CD8-positive, alpha-beta memory T cell (primary cell): ENCODE measurements around the gene OR2K2. TPM values are rescaled to one million over a fixed set of nuclear protein-coding genes. Genes with fewer than 3 reads are reported as not detected.
A peak's percentile ranks its signal among the peaks of the same experiment; 100 is the strongest.

Experiments used
- CTCF ChIA-PET: fragments of 350-600 bp; sonication (Branson Sonifier 250); formaldehyde crosslinking; loops from one replicate; lab custom pipeline; 2021; ENCODE audit warnings: antibody characterized with exemption; lab: Charles Lee
- POLR2A ChIA-PET: fragments of 350-600 bp; sonication (Branson Sonifier 250); formaldehyde crosslinking; loops from one replicate; lab custom pipeline; 2021; ENCODE audit warnings: antibody characterized with exemption; lab: Charles Lee
- DNase-seq, 5 donors: peaks; one replicate each; pipeline versions ENCODE4 v3.0.0 to v3.0.0-alpha.2; 2020 to 2022; ENCODE audit warnings: mixed read lengths in 1 of 5
- H3K27ac ChIP-seq: one replicate; pipeline ENCODE4 v1.7.0; 2013; ENCODE audit warnings: low read depth, mild to moderate bottlenecking, low read length, moderate library complexity
- H3K27me3 ChIP-seq: 2 replicates; pipeline ENCODE4 v1.7.0; 2013; ENCODE audit warnings: low read length, mild to moderate bottlenecking; ENCODE audit not compliant: insufficient read depth, poor library complexity, severe bottlenecking
- H3K36me3 ChIP-seq: 2 replicates; pipeline ENCODE4 v1.7.0; 2013; ENCODE audit warnings: mild to moderate bottlenecking, low read length, moderate library complexity; ENCODE audit not compliant: insufficient read depth
- H3K4me1 ChIP-seq: 2 replicates; pipeline ENCODE4 v1.7.0; 2013; ENCODE audit warnings: mild to moderate bottlenecking, low read length, moderate library complexity; ENCODE audit not compliant: insufficient read depth
- H3K4me3 ChIP-seq: 2 replicates; pipeline ENCODE4 v1.7.0; 2013; ENCODE audit warnings: mild to moderate bottlenecking, low read length
- H3K9me3 ChIP-seq: 2 replicates; pipeline ENCODE4 v1.7.0; 2013; ENCODE audit warnings: mild to moderate bottlenecking, low read length
- H3K27ac Mint-ChIP-seq, 8 donors: one replicate each; pipeline ENCODE4 v1.8.0; 2020 to 2021; ENCODE audit warnings: mixed read lengths in 8 of 8, mild to moderate bottlenecking in 6 of 8, inconsistent platforms in 3 of 8, moderate library complexity in 3 of 8
- H3K27me3 Mint-ChIP-seq, 2 donors: one replicate each; pipeline ENCODE4 v1.8.0; 2020 to 2021; ENCODE audit warnings: mixed read lengths in 2 of 2, mild to moderate bottlenecking in 1 of 2, moderate library complexity in 1 of 2
- H3K36me3 Mint-ChIP-seq, 3 donors: one replicate each; pipeline ENCODE4 v1.8.0; 2020 to 2021; ENCODE audit warnings: mixed read lengths in 3 of 3, inconsistent platforms in 1 of 3, mild to moderate bottlenecking in 1 of 3
- H3K4me1 Mint-ChIP-seq, 3 donors: one replicate each; pipeline ENCODE4 v1.8.0; 2020 to 2021; ENCODE audit warnings: mixed read lengths in 3 of 3, inconsistent platforms in 1 of 3, mild to moderate bottlenecking in 1 of 3
- H3K4me3 Mint-ChIP-seq, 7 donors: one replicate each; pipeline ENCODE4 v1.8.0; 2020 to 2021; ENCODE audit warnings: mixed read lengths in 7 of 7, mild to moderate bottlenecking in 6 of 7, moderate library complexity in 4 of 7, inconsistent platforms in 2 of 7
- H3K9me3 Mint-ChIP-seq, 5 donors: one replicate each; pipeline ENCODE4 v1.8.0; 2020 to 2022; ENCODE audit warnings: mixed read lengths in 5 of 5, mild to moderate bottlenecking in 3 of 5, moderate library complexity in 2 of 5, inconsistent platforms in 1 of 5
- polyA plus RNA-seq: library from polyadenylated mRNA; unstranded; fragments of 300-500 nt; fragmentation: Illumina TruSeq; gene quantifications from one replicate; pipeline ENCODE4 v1.2.3, GENCODE V29; 2021
- total RNA-seq, 2 experiments: library from RNA; stranded (reverse); gene quantifications; one replicate each; pipeline ENCODE4 v1.2.3, GENCODE V29; 2021

The OR2K2 gene
- total RNA-seq (not detected), polyA plus RNA-seq (not detected)

GRCh38 chr9:111330124-111330523 is at the start of gene OR2K2:
Gene OR2K2 (minus strand): TSS chr9:111330224. CDS start chr9:111328433, 1,791 bp downstream.
- Histone ChIP-seq H3K27ac (no peak within 1 kb of the TSS), H3K4me3 (no peak within 1 kb of the TSS), H3K36me3 (no peaks in the 10 kb centered on the region), H3K4me1 (no peaks in the 10 kb centered on the region), H3K27me3 (no peaks in the 10 kb centered on the region), H3K9me3 (no peaks in the 10 kb centered on the region)
- Mint-ChIP-seq H3K27me3 (peaks cover 2 to 33% of the 10 kb centered on the region in 2 donors), H3K4me1 (peaks cover 7 to 18% (median 15%) of the 10 kb centered on the region in 3 donors), H3K27ac (no peak within 1 kb of the TSS), H3K4me3 (no peak within 1 kb of the TSS), H3K36me3 (no peaks in the 10 kb centered on the region), H3K9me3 (no peaks in the 10 kb centered on the region)
- ChIA-PET CTCF (no interaction called here), POLR2A (no interaction called here)
- no peak for DNase-seq

- DNase-seq: no peak
- Mint-ChIP-seq H3K4me1 (no peaks in the 10 kb centered on the region), H3K36me3 (peaks cover 22 to 92% (median 40%) of the 10 kb centered on the region in 3 donors), H3K27ac (peak overlapping the region in 3 of 8 donors; percentile 17 to 88 (median 32)), H3K9me3 (no peaks in the 10 kb centered on the region), H3K27me3 (no peaks in the 10 kb centered on the region), H3K4me3 (no peak overlapping the region)
- H3K9me3 ChIP-seq: no peaks in the 10 kb centered on the region
- H3K36me3 ChIP-seq: peaks cover 21% of the 10 kb centered on the region
- no peak overlapping the region for H3K27ac ChIP-seq
- H3K4me3 ChIP-seq: no peak overlapping the region
- ChIA-PET CTCF (no interaction called here), POLR2A (no interaction called here)
- H3K4me1 ChIP-seq: no peaks in the 10 kb centered on the region
- H3K27me3 ChIP-seq: no peaks in the 10 kb centered on the region
Measured at GRCh38 chr9:111375817-111376564, 46.0 kb upstream of the OR2K2 start.

DNA sequence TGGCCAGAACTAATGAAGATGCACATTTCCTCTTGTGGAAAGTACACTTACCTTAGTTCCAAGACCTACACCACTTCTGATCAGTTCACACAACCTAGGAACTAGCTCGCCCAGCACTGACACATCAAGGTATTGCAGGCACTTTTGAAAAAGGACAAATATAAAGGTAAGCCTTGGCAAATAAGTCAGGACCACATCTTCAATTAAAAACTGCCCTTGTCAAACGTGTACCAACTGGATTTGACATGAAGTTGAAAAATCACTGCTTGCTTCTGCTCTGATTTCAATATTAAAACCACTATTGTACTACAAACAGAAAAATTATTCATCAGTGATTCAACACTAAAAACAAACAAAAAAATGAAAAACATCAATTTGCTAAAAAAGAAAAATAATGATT is 45.0 kb upstream of the OR2K2 start:
- no peaks in the 10 kb centered on the region for H3K4me1 ChIP-seq
- Mint-ChIP-seq H3K4me1 (no peaks in the 10 kb centered on the region), H3K36me3 (peaks cover 22 to 92% (median 40%) of the 10 kb centered on the region in 3 donors), H3K9me3 (no peaks in the 10 kb centered on the region), H3K27me3 (no peaks in the 10 kb centered on the region), H3K4me3 (no peak overlapping the region), H3K27ac (no peak overlapping the region)
- no peaks in the 10 kb centered on the region for H3K9me3 ChIP-seq
- ChIA-PET CTCF (no interaction called here), POLR2A (no interaction called here)
- no peak overlapping the region for H3K27ac ChIP-seq
- H3K36me3 ChIP-seq: peaks cover 22% of the 10 kb centered on the region
- H3K4me3 ChIP-seq: no peak overlapping the region
- no peak for DNase-seq
- H3K27me3 ChIP-seq: no peaks in the 10 kb centered on the region

GRCh38 chr9:111372297-111372696 is 42.3 kb upstream of the OR2K2 start:
- H3K27me3 Mint-ChIP-seq: no peaks in the 10 kb centered on the region
- H3K4me3 ChIP-seq: no peak overlapping the region
- no peak overlapping the region for H3K27ac ChIP-seq
- peaks cover 15 to 100% (median 48%) of the 10 kb centered on the region in 3 donors for H3K36me3 Mint-ChIP-seq
- no peak for DNase-seq
- no peak overlapping the region for H3K4me3 Mint-ChIP-seq
- H3K27ac Mint-ChIP-seq: no peak overlapping the region
- H3K4me1 Mint-ChIP-seq: no peaks in the 10 kb centered on the region
- H3K27me3 ChIP-seq: no peaks in the 10 kb centered on the region
- no peaks in the 10 kb centered on the region for H3K4me1 ChIP-seq
- ChIA-PET CTCF (no interaction called here), POLR2A (no interaction called here)
- H3K36me3 ChIP-seq: peaks cover 38% of the 10 kb centered on the region
- no peaks in the 10 kb centered on the region for H3K9me3 Mint-ChIP-seq
- no peaks in the 10 kb centered on the region for H3K9me3 ChIP-seq

DNA sequence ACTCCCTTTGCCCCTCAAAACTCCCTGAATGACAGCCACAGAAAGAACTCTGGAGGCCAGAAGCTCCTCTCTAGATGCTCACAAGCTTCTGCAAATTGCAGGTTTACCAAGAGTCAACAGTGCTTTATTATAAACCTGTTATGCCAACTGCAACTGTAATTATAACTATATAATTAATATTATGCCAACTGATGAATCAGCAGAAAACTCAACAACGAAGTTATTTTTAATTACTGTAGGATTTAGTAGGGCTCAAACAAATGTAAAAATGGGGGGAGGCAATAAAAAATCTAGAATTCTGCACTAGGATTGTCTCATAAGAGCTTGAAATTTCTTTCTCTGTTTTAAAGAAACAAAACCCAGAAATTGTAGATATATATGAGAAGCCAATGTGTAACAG is 37.0 kb upstream of the OR2K2 start:
- Mint-ChIP-seq H3K27me3 (no peaks in the 10 kb centered on the region), H3K27ac (peak overlapping the region in 1 of 8 donors; percentile 36), H3K9me3 (no peaks in the 10 kb centered on the region), H3K36me3 (peaks cover 22 to 92% (median 55%) of the 10 kb centered on the region in 3 donors), H3K4me3 (no peak overlapping the region), H3K4me1 (no peaks in the 10 kb centered on the region)
- POLR2A ChIA-PET: no interaction called here
- Histone ChIP-seq H3K4me1 (no peaks in the 10 kb centered on the region), H3K27me3 (no peaks in the 10 kb centered on the region), H3K36me3 (peaks cover 46% of the 10 kb centered on the region), H3K9me3 (no peaks in the 10 kb centered on the region), H3K27ac (no peak overlapping the region), H3K4me3 (no peak overlapping the region)
- DNase-seq: no peak
- CTCF ChIA-PET: no interaction called here

GRCh38 chr9:111362526-111362925 is 32.5 kb upstream of the OR2K2 start:
- Mint-ChIP-seq H3K27me3 (no peaks in the 10 kb centered on the region), H3K4me3 (no peak overlapping the region), H3K27ac (peak overlapping the region in 1 of 8 donors; percentile 35), H3K9me3 (no peaks in the 10 kb centered on the region), H3K36me3 (peaks cover 16 to 60% (median 36%) of the 10 kb centered on the region in 3 donors), H3K4me1 (no peaks in the 10 kb centered on the region)
- Histone ChIP-seq H3K27me3 (no peaks in the 10 kb centered on the region), H3K4me1 (no peaks in the 10 kb centered on the region), H3K9me3 (no peaks in the 10 kb centered on the region), H3K4me3 (no peak overlapping the region), H3K36me3 (peaks cover 15% of the 10 kb centered on the region), H3K27ac (no peak overlapping the region)
- ChIA-PET POLR2A (no interaction called here), CTCF (no interaction called here)
- no peak for DNase-seq

DNA sequence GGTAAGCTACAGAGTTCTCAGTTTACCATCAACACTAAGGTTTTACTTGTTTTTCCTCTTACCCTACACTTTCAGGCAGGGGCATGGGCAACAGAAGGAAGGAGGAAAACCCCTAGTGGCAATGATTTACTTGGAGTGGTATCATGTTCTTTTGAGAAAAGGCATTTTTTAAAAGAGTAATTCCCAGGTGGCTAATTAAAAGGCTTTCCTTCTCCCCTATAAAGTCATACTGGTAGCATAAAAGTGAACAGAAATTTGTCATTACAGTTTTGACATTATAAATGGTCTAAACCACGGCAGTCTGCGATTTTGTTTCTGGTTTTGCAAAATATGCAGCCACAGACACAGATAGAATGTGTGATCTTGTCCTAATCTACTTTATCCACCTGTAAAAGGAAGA is 30.9 kb upstream of the OR2K2 start:
- Mint-ChIP-seq H3K4me1 (no peaks in the 10 kb centered on the region), H3K27me3 (no peaks in the 10 kb centered on the region), H3K4me3 (no peak overlapping the region), H3K27ac (peak overlapping the region in 2 of 8 donors; percentile 16 to 50), H3K36me3 (peaks cover 16 to 47% (median 30%) of the 10 kb centered on the region in 3 donors), H3K9me3 (no peaks in the 10 kb centered on the region)
- ChIA-PET POLR2A (no interaction called here), CTCF (no interaction called here)
- peaks cover 13% of the 10 kb centered on the region for H3K36me3 ChIP-seq
- no peaks in the 10 kb centered on the region for H3K27me3 ChIP-seq
- H3K4me1 ChIP-seq: no peaks in the 10 kb centered on the region
- H3K27ac ChIP-seq: no peak overlapping the region
- no peaks in the 10 kb centered on the region for H3K9me3 ChIP-seq
- no peak overlapping the region for H3K4me3 ChIP-seq
- DNase-seq: no peak

DNA sequence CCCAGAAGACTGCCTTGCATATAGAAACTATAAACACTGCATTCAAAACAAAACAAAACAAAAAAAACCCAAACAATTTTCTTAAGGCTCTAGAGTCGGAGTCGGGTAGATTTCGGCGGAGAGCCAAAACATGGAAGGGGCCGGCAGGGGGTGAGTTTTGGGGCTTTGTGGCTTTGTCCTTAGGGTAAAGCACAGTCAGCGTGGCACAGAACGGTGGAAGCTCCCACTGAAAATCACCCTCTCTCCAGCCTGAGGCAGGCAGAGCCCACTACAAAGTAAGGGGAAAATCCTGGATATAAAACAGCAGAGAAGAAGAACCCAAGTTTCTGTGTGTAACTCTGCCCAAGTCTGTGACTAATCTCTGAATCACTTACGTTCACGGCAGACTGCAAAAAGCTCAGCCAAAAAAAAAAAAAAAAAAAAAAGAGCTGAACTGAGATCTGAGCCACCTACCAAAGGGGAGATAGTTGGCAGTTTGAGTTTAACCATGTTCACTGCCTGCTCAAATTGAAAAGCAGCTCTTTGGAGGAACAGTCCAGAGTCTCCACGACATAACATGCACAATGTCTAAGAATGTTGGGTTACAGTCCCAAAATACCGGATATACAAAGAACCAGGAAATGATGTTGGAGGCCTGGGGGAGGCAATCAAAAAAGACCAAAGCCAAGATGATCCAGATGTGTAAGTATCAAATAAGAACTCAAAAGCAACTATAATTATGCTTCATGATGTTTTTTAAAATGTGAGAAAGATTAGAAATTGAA is 26.6 kb upstream of the OR2K2 start:
- CTCF ChIA-PET: no interaction called here

More for the DNA sequence above, 26.6 kb upstream of the OR2K2 start:
- no peak for DNase-seq
- no peak overlapping the region for H3K4me3 ChIP-seq
- no peak overlapping the region for H3K27ac ChIP-seq
- no peaks in the 10 kb centered on the region for H3K4me1 Mint-ChIP-seq
- H3K27me3 Mint-ChIP-seq: no peaks in the 10 kb centered on the region
- no peaks in the 10 kb centered on the region for H3K36me3 ChIP-seq
- no peak overlapping the region for H3K4me3 Mint-ChIP-seq
- H3K36me3 Mint-ChIP-seq: peaks cover 4 to 11% (median 5%) of the 10 kb centered on the region in 3 donors
- peak overlapping the region in 1 of 8 donors; percentile 34 for H3K27ac Mint-ChIP-seq
- no peaks in the 10 kb centered on the region for H3K4me1 ChIP-seq
- POLR2A ChIA-PET: no interaction called here
- peaks cover 0 to 4% (median 0%) of the 10 kb centered on the region in 5 donors for H3K9me3 Mint-ChIP-seq
- H3K27me3 ChIP-seq: no peaks in the 10 kb centered on the region
- no peaks in the 10 kb centered on the region for H3K9me3 ChIP-seq
